ENCODE measurements around the gene DMRT3. TPM values are rescaled to one million over a fixed set of nuclear protein-coding genes. Genes with fewer than 3 reads are reported as not detected.

Gene DMRT3
- polyA plus RNA-seq (ENCODE audit: insufficient read length in 3 of 3): 1 to 10 TPM in 2 of 3 donors, under 1 TPM in 1; 0.99 to 1.6 (median 1.4) TPM

- DNase-seq (ENCODE audit: low read depth in 3 of 3, low spot score in 2 of 3): no peak
These were observed at the start of gene DMRT3 for GRCh38 chr9:976258-976942. Gene DMRT3, plus strand, starts transcription at chr9:976655. Its CDS starts 347 bp downstream, at chr9:977002.

- no peak for DNase-seq (ENCODE audit: low read depth in 3 of 3, low spot score in 2 of 3)
These were observed 49.5 kb upstream of the DMRT3 start for GRCh38 chr9:926976-927375.

DNA sequence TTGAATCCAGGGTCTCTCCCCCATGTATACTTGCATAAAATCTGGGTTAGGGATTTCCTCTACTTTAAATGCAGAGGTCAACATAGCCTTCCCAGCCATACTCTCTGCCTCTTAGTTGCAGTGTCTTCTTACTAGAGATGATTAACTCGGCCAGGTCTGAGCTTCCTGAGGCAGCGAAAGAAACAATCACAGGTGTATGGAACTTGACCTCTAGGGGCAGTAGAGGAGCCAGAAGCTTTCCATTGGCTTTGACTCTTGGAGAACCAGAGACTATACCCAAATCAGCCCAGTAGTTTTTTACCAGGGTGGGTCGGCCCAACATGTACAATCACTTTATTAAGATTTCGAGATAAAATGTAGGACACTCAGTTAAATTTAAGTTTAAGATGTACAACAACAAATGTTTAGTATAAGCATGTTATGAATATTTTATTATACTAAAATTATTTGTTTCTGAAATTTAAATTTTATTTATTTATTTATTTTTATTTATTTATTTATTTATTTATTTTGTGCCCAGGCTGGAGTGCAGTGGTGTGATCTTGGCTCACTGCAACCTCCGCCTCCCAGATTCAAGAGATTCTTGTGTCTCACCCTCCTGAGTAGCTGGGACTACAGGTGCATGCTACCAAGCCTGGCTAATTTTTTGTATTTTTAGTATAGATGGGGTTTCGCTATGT is 48.0 kb upstream of the DMRT3 start:
- peak in 2 of 3 donors; percentile 36 to 55 for DNase-seq (ENCODE audit: low read depth in 3 of 3, low spot score in 2 of 3)

DNA sequence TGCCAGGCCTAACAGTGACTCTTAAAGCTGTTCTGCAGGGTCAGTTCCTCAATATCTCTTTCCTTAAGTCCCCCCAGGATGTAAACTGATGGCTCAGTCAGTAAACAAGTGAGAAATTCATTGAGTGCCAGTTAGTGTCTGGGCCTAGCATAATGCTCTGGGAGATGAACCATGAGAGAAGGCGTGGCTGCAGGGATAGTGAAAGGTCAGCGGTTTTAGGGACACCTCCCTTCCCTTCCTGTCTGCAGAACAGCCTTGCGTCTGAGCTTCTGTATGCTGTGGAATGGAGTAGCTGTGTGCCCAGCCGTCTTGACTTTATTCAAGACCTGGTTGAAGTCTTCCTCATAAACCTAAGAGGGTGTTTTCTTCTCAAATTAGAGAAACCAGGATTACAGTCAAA is 46.7 kb upstream of the DMRT3 start:
- no peak for DNase-seq (ENCODE audit: low read depth in 3 of 3, low spot score in 2 of 3)

DNA sequence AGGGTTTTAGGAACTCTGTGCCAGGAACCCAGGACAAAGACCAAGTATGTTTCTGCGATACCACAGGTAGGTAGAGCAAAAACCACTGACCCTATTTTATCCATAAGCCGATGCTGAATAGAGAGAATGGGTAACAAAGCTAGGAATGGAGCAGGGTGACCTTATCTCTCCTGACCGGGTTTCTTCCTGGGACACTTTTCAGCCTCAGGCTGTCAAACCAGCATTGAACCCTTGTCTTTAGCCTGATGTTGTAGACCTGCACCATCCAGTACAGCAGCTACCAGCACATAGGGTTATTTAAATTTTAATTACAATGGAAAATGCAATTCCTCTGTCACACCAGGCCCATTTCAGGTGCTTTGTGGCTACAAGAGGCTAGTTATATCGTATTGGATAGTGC is 43.1 kb upstream of the DMRT3 start:
- DNase-seq (ENCODE audit: low read depth in 3 of 3, low spot score in 2 of 3): no peak

DNA sequence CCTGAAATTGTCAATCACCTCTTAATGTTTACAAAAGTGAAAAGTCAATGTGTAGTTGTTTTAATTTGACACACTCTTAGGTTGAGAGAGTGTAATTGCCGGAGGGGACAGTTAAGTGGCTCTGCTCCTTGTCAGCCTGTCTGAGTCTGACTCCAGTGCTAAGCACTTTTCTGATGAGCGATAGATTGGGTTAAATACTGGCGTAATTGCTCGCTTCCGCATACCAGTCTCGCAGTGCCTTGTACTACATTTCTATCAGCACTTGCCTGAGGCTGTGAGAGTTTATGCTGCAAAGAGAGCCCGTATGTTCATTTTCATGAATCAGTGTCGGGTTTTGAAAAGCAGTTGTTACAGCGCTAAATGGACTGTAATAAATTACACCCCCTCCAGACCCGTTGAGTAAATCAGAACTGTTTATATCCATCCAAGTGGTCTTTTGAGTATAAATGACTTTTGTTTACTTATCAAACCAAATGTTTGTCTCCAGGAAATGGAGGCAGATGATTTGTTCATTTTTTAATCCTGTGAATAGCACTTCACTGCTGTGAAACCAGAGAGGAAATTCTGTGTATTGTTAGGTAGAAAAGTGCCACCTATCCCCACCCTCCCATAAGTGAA is 41.0 kb upstream of the DMRT3 start:
- DNase-seq (ENCODE audit: low read depth in 3 of 3, low spot score in 2 of 3): no peak

DNA sequence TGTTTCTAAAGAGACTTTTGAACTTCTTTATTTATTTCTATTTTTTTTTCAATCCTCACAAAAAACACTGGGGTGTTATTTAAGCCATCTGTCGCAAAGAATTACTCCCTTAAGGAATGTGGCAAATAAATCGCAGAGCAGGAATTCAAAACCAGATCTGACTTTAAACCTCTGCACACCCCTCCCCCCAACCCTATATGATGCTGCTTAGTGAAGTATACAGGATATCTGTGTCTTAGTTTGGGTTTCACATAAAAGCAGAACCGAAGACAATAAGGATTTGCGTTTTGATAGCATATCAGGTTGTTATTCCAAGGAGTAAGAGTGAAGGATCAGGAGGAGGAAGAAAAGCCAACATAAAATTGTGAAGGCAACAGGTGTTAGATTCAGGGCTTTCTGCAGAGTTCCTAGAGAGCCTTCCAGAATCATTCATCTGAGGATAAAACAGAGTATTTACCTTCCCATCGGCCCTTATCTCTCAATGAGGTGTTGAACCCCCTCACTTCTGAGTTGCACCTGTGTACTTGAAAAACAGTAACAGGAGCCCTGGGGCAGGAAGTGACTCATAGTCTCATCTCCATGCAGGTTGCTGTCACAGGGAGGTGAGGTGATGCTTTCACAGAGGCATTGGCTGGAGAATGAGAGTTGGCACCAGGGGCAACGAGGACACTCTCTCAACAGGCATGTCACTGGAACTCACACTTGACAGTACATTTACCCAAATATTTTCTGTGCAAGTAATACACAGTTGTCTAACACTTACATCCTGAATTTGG is 33.5 kb upstream of the DMRT3 start:
- DNase-seq (ENCODE audit: low read depth in 3 of 3, low spot score in 2 of 3): no peak

- DNase-seq (ENCODE audit: low read depth in 3 of 3, low spot score in 2 of 3): no peak
These were observed 28.5 kb upstream of the DMRT3 start for GRCh38 chr9:947985-948384.

DNA sequence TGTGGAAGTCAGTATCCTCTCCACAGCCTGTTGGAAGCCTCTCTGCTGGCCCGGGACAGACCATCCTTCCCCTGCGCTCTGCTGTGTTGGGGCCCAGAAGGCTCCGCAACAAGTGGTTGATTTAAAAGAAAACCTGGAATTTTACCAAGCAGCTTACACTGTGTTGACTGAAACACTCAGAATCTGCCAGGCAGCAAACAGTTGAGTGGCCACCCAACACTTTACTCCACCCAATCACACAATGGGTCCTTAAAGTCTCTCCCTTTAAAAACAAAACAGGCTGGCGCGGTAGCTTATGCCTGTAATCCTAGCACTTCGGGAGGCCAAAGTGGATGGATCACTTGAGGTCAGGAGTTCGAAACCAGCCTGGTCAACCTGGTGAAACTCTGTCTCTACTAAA is 28.0 kb upstream of the DMRT3 start:
- no peak for DNase-seq (ENCODE audit: low read depth in 3 of 3, low spot score in 2 of 3)

DNA sequence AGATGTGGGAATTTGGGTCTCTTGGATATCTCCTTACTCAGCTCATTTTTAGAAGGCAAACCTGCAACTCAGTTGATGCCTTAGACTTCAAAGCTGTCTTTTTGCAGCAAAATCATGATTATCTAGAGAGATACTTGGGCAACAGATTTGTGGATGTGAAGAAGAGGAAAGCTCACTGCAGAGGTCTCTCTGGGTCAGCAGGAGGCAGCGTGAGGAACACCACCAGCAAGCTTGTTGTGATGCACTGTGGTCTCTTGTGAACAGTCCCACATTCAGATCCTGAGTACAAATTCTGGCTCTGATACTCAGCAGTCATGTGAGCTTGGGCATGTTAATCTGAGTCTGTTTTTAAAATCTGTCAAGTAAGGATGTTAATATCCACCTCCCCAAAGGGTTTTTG is 26.3 kb upstream of the DMRT3 start:
- no peak for DNase-seq (ENCODE audit: low read depth in 3 of 3, low spot score in 2 of 3)

- no peak for DNase-seq (ENCODE audit: low read depth in 3 of 3, low spot score in 2 of 3)
These were observed 23.9 kb upstream of the DMRT3 start for GRCh38 chr9:952546-952945.

DNA sequence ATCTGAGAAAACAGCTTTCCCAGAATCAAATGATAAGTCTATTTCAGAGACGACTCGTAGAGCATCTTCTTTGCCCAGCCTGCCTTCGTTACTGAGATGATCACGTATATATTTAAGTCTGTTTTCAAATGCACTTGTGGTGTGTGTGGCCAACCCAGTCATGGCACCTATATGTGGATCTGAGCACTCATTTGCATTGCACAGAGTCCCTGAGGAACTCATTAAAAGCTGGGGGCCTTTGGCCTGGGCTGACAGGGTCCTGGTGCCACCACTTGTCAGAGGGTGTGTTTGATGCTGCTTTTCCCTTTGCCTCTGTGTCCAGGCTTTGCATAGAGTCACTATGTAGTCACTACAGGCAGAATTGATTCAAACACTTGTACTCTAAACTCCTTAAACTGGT is 17.4 kb upstream of the DMRT3 start:
- no peak for DNase-seq (ENCODE audit: low read depth in 3 of 3, low spot score in 2 of 3)

DNA sequence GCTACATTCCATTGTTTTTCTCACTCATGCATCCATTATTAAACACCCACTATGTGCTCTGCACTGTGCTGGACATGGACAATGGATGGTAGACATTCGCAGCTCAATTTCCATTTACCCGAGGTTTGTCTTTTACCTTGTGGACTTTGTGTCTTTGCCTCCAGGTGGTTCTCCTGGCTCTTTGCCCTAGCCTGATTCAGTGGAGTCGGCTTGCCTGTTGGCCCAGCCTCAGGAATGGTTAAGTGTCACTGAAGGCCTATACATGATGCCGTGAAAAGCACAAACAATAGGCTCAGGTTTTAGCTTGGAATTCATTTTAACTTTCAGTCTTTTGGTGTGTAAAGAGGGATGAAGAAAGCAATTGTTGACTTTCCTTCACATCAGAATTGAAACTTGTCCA is 16.5 kb upstream of the DMRT3 start:
- no peak for DNase-seq (ENCODE audit: low read depth in 3 of 3, low spot score in 2 of 3)

- no peak for DNase-seq (ENCODE audit: low read depth in 3 of 3, low spot score in 2 of 3)
These were observed 14.4 kb upstream of the DMRT3 start for GRCh38 chr9:962023-962422.

DNA sequence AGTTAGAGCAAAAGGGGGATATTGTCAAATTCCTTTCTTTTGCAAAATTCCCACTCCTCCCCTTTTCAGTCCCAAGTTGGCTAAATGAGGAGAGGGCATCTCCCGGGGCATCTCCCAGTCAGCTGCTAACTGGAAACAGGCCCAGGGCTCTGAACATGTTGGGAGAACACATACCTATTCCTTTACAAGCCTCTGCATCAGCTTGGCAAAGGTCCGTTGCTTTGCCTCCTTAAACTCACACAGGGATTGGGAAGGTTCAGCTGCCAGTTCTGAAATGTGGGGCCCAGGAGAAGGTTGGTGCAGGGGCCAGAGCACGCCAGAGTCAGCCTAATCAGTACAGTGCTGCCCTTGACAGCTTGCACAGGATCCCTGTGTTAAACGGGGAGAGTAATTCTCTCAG is 11.0 kb upstream of the DMRT3 start:
- no peak for DNase-seq (ENCODE audit: low read depth in 3 of 3, low spot score in 2 of 3)

DNA sequence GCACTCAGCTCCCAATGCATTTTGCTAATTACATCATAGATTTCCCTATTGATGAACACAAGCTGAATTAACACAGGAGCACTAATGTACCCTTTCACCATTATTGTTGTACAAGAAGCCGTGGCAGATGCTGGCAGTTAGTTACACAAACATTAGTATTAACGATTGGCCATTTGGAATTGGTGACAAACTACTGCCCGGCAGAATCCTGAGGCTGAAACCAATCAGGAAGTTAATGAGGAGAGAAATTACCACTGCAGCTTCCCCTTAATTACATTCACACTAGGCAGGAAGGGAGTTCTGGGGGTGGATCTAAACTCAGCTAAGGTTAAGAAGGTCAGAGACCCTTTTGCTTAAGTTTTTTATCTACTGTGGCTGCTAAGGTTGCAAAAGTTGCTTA is 9.6 kb upstream of the DMRT3 start:
- DNase-seq (ENCODE audit: low read depth in 3 of 3, low spot score in 2 of 3): no peak

GRCh38 chr9:967436-967835 is 9.0 kb upstream of the DMRT3 start:
- DNase-seq (ENCODE audit: low read depth in 3 of 3, low spot score in 2 of 3): no peak

DNA sequence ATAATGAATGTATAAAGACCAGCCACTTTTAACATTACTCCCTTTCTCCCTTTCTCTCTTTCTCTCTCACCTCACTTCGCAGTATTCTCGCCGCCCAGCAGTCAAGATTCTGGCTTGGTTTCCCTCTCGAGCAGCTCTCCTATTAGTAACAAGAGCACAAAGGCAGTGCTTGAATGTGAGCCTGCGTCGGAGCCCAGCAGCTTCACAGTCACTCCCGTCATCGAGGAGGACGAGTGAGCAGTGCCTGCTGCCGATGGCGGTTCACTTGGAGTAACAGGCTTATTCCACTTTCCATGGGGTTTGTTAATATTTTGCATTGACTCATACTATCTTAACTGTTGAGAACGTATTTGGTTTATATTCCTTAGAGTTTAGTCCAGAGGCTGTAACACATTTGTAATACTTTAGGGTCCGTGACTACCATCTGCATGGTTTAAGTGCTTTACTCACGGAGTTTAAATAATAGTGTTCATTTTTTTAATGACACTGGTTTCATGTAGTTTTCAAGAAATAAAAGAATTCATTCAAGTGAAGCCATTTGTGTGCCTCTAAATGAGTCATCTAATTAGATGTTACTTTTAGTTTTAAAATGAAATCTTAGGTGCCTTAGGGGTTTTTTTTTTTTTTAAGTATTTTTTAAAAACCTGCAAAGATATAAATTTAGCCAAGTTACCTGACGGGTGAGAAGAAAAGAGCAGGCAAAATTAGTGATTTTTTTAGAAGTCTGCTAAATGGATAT is 8.4 kb upstream of the DMRT3 start:
- DNase-seq (ENCODE audit: low read depth in 3 of 3, low spot score in 2 of 3): no peak

GRCh38 chr9:969310-970150 is 6.9 kb upstream of the DMRT3 start:
- DNase-seq (ENCODE audit: low read depth in 3 of 3, low spot score in 2 of 3): no peak
